Kidney (tissue), 14 donors: ENCODE results near the gene GALNT18. TPM values are rescaled to one million over a fixed set of nuclear protein-coding genes. Genes with fewer than 3 reads are reported as not detected.

Source experiments
- DNase-seq, 5 donors: peaks; one replicate each; pipeline ENCODE4 v3.0.0-alpha.2; 2013 to 2020
- FAIRE-seq: peaks from 2 replicates; lab custom pipeline; 2012; peaks lifted over from hg19 to GRCh38; lab: Jason Lieb, UNC
- H3K27ac ChIP-seq, 2 donors: one replicate each; pipeline ENCODE4 v1.7.0; 2013; ENCODE audit warnings: low read depth in 2 of 2, low read length in 2 of 2, inconsistent platforms in 1 of 2
- H3K27me3 ChIP-seq: one replicate; pipeline ENCODE4 v1.7.1; 2013; ENCODE audit warnings: low read length, inconsistent platforms; ENCODE audit not compliant: control insufficient read depth, insufficient read depth
- H3K36me3 ChIP-seq, 3 donors: one replicate each; pipeline versions ENCODE4 v1.7.0 to v1.7.1; 2013; ENCODE audit warnings: low read length in 3 of 3, control low read depth in 1 of 3, inconsistent platforms in 1 of 3; ENCODE audit not compliant: insufficient read depth in 3 of 3, control insufficient read depth in 2 of 3
- H3K4me1 ChIP-seq, 3 donors: one replicate each; pipeline versions ENCODE4 v1.7.0 to v1.7.1; 2013; ENCODE audit warnings: low read length in 3 of 3, inconsistent platforms in 1 of 3, low read depth in 1 of 3; ENCODE audit not compliant: control insufficient read depth in 2 of 3, insufficient read depth in 2 of 3
- H3K4me3 ChIP-seq, 3 donors: one replicate each; pipeline versions ENCODE4 v1.7.0 to v1.8.1; 2013; ENCODE audit warnings: low read length in 3 of 3, control low read depth in 1 of 3, inconsistent platforms in 1 of 3
- H3K9ac ChIP-seq, 3 donors: one replicate each; pipeline versions ENCODE4 v1.7.0 to v1.7.1; 2013; ENCODE audit warnings: low read length in 3 of 3, control low read depth in 1 of 3, inconsistent platforms in 1 of 3
- H3K9me3 ChIP-seq, 3 donors: one replicate each; pipeline versions ENCODE4 v1.7.0 to v1.7.1; 2013; ENCODE audit warnings: low read length in 3 of 3, control low read depth in 1 of 3, inconsistent platforms in 1 of 3; ENCODE audit not compliant: control insufficient read depth in 2 of 3, insufficient read depth in 1 of 3
- CTCF ChIP-seq: IDR thresholded peaks from 3 replicates; pipeline ENCODE4 v1.5.1; 2012; ENCODE audit warnings: mild to moderate bottlenecking, moderate library complexity, borderline replicate concordance; ENCODE audit not compliant: insufficient read depth; ENCODE audit errors: extremely low read depth
- intact Hi-C: fragments of 100-400 bp; cut with DNase I; formaldehyde crosslinking; loops from one replicate; pipeline ENCODE4 v1.11.1; 2022
- polyA plus RNA-seq: library from polyadenylated mRNA; stranded (reverse); fragments of 350-450 nt; fragmentation: Illumina TruSeq; extraction: RNeasy Lipid Tissue Mini Kit (QIAGEN cat#74804); gene quantifications from one replicate; pipeline ENCODE4 v1.2.3, GENCODE V29; 2014; ENCODE audit warnings: low read depth, low replicate concordance; ENCODE audit not compliant: insufficient read depth
- total RNA-seq: library from RNA; stranded (reverse); fragmentation: NEBNext Ultra II Directional; extraction: Animal tissue kit (Norgen Biotek cat#: 25700); gene quantifications from one replicate; pipeline ENCODE4 v1.2.1, GENCODE V29; 2021
- donor health status: control.
- donor health status: control.
- donor health status: control.
- donor health status: control.
- donor health status: control.
- donor health status: DM: yes; HTN: yes; CAD: no.
- donor health status: Normal renal cell carcinoma (clear cell type).

The GALNT18 gene
- total and polyA plus RNA-seq, 2 donors from 2014 or later = 27.2 to 42.1 TPM

GRCh38 chr11:11436715-11437313 is 185.0 kb downstream of the GALNT18 start:
- no peak for TF ChIP-seq CTCF
- Histone ChIP-seq H3K27me3 (no peaks in the 10 kb centered on the region), H3K9ac (no peak overlapping the region), H3K36me3 (peaks cover 0 to 7% (median 3%) of the 10 kb centered on the region in 3 donors), H3K27ac (peak overlapping the region; percentile 30 to 32), H3K9me3 (no peaks in the 10 kb centered on the region), H3K4me3 (no peak overlapping the region), H3K4me1 (peaks cover 0 to 35% (median 17%) of the 10 kb centered on the region in 3 donors)
- intact Hi-C loops = no loop called here
- no peak for FAIRE-seq
- no peak for DNase-seq

- FAIRE-seq (no peak), DNase-seq (peak in 1 of 5 donors; percentile 41)
- Histone ChIP-seq H3K27ac (no peak overlapping the region), H3K4me3 (no peak overlapping the region), H3K27me3 (no peaks in the 10 kb centered on the region), H3K9me3 (no peaks in the 10 kb centered on the region), H3K4me1 (peaks cover 0 to 30% (median 14%) of the 10 kb centered on the region in 3 donors), H3K36me3 (peaks cover 0 to 7% (median 3%) of the 10 kb centered on the region in 3 donors), H3K9ac (no peak overlapping the region)
- intact Hi-C loops = no loop called here
- no peak for TF ChIP-seq CTCF
These were observed 186.2 kb downstream of the GALNT18 start for GRCh38 chr11:11435635-11436034.

DNA sequence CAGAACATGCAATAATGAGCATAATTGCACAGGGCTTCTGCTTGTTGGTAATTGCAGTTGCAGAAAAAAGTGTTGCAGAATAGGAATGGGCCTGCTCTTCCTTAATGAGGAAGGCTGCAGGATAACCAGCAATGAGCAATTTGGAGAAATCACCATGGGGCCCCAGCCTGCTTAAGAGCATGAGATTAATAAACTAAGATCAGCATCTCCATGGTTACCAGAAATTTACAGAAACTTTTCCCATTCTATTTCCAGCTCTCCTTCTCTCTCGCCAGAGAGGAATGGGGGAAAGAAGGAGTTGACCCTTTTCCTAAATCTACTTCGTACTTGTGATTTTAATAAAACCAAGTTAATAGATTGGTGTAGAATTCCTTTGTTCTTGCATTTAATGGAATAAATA is 187.8 kb downstream of the GALNT18 start:
- Histone ChIP-seq H3K27me3 (no peaks in the 10 kb centered on the region), H3K9ac (no peak overlapping the region), H3K36me3 (peaks cover 0 to 12% (median 6%) of the 10 kb centered on the region in 3 donors), H3K4me1 (peaks cover 0 to 15% (median 11%) of the 10 kb centered on the region in 3 donors), H3K27ac (no peak overlapping the region), H3K9me3 (no peaks in the 10 kb centered on the region), H3K4me3 (no peak overlapping the region)
- intact Hi-C loops = no loop called here
- TF ChIP-seq CTCF = no peak
- FAIRE-seq (no peak), DNase-seq (no peak)
